Adrenal gland (tissue), 5 donors: ENCODE data around the gene C17orf50.

ENCODE experiments used
- POLR2A ChIP-seq, 2 donors: fragments of 450-650 bp; IDR thresholded peaks; one replicate each; pipeline ENCODE4 v1.6.1; 2017; ENCODE audit warnings: antibody characterized with exemption in 2 of 2, mild to moderate bottlenecking in 2 of 2, moderate library complexity in 1 of 2
- TF ChIP-seq, protein P1 (sequence below), 6 experiments: fragments of 450-650 bp in 4 of 6; fragments of 200-600 bp in 2 of 6; sonication (generic) in 1 of 6; IDR thresholded peaks; 1 replicate in 5 of 6; 2 replicates in 1 of 6; pipeline versions ENCODE4 v1.5.1 to v1.8.0; 2016 to 2021; ENCODE audit warnings: antibody characterized with exemption in 6 of 6, mild to moderate bottlenecking in 2 of 6, moderate library complexity in 1 of 6
- donor health status: DM: no; HTN: no; CAD: no.

DNA sequence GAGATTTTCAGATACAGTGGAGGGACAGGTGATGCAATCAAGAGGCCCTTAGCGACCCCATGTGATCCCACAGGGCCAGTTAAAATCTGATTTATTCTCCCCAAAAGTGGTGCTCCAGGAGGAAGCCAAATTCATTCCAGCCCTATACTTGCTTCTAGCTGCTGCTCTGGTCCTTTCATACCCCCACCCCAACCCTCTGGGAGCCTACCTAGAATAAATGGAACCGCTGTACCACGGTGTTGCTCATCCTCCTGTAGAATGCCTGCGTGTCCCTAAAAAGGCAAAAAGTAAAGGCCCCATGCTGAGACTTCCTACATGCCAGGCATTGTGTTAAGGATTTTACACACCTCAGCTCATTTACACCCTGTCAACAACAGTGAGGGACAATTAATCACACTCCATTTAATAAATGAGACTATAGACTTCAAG, 31.3 kb upstream of the C17orf50 start:
- TF ChIP-seq, protein P1, sequence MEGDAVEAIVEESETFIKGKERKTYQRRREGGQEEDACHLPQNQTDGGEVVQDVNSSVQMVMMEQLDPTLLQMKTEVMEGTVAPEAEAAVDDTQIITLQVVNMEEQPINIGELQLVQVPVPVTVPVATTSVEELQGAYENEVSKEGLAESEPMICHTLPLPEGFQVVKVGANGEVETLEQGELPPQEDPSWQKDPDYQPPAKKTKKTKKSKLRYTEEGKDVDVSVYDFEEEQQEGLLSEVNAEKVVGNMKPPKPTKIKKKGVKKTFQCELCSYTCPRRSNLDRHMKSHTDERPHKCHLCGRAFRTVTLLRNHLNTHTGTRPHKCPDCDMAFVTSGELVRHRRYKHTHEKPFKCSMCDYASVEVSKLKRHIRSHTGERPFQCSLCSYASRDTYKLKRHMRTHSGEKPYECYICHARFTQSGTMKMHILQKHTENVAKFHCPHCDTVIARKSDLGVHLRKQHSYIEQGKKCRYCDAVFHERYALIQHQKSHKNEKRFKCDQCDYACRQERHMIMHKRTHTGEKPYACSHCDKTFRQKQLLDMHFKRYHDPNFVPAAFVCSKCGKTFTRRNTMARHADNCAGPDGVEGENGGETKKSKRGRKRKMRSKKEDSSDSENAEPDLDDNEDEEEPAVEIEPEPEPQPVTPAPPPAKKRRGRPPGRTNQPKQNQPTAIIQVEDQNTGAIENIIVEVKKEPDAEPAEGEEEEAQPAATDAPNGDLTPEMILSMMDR (IDR thresholded peaks at IDR 0.05), result no peak
- TF ChIP-seq POLR2A (IDR thresholded peaks at IDR 0.05), result no peak
